ENCODE measurements around the gene UBE2H.

Gene UBE2H

DNA sequence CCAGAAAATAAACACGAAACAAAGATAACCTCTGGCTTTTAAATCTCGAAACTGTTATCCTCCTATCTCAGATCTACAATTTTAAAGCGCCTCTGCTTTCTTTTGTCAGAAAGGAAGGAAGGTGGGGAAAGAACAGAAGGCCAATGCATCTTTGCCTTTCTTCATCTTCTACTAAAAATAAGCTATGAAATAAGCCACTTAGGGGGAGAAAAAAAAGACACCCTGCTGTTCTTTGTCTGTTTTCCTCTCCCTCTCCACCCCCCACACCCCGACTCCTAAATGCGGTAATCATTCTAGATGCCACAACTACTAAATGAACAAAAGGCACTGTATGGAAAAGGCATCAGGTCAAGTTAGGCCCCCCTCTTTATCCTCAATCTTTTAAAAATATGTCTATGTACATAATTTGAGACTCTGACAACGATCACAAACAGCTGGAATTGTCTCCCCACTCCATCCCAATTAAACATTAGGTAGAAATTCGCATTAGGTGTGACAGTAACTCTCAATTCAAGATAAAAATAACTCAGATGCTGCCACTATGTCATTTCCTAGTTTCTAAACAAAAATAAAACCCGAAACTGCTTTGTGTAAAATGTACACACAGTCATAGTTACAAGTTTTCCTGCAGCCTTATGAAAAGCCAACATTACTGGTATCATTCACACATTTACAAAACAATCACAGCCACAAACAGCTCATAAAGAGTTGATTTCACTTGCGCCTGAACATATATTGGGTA, 2.4 kb downstream of the UBE2H start:
- DNase-seq (ENCODE audit: low read depth): no peak

DNA sequence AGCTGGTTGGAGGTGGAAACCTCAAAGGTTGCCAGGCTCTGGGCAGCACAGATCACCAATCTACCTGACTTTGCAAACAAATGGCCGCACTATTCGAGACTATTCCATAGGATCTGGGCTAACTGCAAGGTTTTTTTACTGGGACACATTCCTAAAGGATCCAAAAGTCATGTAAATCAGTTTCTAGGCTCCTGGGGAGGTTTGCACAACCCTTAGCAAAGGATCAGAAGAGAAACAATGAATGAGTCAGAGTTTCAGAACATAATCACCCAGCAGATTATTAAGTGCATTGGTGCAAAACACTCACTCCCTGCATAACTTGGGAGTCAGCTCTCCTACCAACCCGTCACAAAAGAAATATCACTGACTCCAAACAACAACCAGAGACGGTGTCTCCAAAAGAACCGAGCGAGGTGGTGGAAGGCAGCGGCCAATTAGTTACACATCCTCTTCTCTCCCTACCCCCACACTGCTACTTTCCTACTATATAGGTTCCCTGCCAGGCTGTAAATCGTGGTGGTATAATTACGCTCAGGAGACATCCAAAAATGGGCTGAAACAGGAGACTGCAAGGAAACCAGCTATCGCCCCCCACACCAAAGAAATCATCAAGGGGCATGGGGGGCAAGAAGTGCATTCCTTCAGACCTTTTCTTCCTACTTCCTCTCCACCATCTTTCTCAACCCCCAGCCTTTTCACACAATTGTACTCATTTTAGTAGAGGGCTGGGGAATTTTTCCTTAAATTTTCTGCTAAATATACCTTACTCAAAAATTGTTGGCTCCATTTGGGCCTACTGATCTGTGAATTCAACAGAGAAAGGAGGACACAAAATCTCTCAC, 3.2 kb downstream of the UBE2H start:
- no peak for DNase-seq (ENCODE audit: low read depth)

DNA sequence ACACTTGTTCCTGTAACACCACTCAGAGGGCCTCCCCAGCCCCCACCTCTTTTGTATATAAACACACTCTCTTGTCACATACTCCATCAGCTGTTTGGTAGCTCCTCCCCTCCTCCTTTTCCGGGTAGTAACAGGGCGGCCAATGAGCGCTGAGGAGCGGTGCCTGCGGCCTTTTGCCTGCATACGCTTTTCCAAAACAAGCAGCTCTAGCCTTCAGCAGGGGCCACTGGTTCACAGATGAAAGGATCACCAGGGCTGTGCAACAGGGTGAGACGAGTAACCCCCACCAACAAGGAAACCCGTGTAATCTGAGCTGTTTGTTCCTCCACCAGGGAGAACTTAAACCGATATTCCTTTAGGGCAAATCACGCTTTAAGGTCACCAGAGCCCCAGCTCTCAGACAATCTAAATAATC, 3.9 kb downstream of the UBE2H start:
- DNase-seq (ENCODE audit: low read depth): peak; percentile 59

DNA sequence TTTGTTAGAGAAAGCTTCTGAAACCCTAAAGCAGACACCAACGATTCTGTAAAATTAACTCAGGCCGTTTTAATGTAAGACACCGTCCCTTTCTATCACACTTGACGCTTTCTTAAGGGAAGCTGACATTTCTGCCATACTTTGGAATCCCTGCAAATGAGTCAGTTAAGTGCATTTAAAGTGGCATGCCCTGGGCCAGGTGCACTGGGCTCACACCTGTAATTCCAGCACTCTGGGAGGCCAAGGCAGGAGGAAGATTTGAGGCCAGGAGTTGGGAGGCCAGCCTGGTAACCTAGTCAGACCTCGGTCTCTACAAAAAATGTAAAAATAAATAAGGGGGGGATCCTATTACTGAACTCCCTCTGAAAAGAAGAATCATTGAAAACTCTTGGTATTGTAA, 4.4 kb downstream of the UBE2H start:
- no peak for DNase-seq (ENCODE audit: low read depth)

DNA sequence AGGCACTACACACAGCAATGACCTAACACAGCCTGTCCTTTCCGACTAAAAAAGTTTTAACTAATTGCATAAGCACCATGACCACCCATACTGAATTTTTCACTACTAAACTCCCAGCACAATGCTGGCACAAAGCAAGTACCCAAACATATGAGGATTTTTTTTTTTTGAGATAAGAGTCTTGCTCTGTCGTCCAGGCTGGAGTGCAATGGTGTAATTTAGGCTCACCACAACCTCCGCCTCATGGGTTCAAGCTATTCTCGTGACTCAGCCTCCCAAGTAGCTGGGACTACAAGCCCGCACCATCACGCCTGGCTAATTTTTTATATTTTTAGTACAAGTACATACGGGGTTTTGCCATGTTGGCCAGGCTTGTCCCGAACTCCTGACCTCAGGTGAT, 5.1 kb downstream of the UBE2H start:
- no peak for DNase-seq (ENCODE audit: low read depth)

DNA sequence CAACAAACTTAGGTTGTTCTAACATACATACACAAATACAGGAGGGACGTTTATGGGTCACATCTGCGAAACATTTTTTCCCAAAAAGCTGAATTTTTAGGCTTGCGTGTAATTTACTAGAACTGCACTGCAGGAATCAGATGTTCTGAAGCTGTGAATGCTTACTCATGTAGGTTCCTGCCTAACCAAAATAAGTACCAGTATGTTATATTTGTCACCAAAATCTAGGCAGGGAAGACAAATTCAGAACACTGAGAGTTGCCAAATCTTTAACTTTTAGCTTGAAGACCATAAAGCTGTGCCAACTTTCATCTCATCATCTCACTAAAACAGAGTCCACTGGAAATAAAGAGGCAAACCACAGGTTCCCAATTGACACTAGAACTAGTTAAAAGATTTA, 5.7 kb downstream of the UBE2H start:
- no peak for DNase-seq (ENCODE audit: low read depth)

DNA sequence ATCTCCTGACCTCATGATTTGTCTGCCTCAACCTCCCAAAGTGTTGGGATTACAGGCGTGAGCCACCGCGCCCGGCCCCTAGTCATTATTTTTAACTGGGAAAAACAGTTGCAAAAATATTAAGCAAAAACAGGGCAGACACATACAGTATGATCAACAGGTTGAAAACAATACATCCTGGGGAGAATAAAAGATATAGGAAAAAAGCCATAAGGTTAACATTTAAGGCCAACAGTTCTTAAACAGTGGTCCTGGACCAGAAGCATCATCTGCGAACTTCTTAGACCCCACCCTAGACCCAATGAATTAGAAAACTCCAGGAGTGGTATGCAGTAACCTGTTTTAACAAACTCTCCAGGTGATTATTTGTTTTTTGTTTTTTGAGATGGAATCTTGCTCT, 6.5 kb downstream of the UBE2H start:
- DNase-seq (ENCODE audit: low read depth): no peak

DNA sequence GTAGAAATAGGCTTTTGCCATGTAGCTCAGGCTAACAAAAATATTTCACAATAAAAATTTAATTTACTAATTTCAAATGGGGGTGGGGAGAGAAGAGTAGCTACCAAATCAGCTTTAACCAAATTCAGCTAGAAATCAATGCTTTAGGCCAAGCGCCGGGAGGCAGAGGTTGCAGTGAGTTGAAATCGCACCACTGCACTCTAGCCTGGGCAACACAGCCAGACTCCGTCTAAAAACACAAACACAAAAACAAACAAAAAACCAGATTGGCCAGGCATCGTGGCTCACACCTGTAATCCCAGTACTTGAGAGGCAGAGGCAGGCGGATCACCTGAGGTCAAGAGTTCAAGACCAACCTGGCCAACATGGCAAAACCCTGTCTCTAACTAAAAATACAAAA, 9.4 kb downstream of the UBE2H start:
- DNase-seq (ENCODE audit: low read depth): no peak

DNA sequence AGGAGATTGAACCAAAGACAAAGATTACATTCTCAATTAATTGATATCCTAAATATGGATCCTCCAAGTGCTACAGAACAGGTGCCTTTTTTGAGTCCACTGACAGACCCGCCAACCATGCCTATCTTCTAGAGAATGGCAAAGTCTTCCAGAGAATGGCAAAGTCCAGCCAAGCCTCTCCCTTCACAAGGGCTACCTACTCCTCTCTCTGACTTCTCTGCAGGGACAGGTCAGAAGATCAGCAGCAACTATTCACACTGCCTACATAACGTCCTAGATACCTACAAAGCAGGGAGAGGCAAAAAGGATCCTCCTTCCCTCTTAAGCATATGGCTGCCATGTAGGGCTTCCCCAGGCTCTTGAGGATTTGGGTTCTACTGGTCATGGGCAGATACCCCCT, 12.4 kb downstream of the UBE2H start:
- no peak for DNase-seq (ENCODE audit: low read depth)

DNA sequence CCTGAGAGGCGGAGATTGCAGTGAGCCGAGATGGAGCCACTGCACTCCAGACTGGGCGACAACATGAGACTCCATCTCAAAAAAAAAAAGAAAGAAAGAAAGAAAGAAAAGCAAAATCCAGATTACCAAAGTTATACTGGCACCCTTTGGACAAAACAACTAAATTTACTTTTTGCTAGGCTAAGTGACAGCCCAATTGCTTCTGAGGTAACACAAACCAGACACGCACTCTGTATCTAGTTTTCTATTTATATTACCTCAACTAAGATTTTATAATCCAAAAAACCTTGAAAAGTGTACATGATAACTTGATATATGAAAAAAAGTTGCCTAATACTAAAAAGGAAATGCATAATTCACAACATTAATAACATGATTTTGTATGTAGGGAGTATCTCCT, 12.9 kb downstream of the UBE2H start:
- no peak for DNase-seq (ENCODE audit: low read depth)

DNA sequence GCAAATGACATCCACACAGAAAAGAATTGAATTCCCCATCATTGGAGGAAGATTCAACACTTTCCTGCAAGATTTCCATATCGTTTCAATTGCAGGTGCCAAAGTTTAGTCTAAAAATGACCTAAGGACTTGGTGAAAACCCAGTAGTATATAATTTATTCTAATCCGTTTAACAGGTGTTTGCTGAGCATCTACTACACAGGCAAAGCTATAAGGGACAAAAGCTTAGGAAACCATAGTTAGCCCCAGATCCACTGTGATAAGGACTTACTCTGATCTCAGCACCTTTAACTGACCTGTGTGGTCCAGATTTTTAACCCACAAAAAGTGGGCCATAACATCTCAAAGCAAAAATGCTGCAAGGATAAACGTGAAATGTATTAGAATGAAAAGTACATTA, 19.1 kb downstream of the UBE2H start:
- no peak for DNase-seq (ENCODE audit: low read depth)

DNA sequence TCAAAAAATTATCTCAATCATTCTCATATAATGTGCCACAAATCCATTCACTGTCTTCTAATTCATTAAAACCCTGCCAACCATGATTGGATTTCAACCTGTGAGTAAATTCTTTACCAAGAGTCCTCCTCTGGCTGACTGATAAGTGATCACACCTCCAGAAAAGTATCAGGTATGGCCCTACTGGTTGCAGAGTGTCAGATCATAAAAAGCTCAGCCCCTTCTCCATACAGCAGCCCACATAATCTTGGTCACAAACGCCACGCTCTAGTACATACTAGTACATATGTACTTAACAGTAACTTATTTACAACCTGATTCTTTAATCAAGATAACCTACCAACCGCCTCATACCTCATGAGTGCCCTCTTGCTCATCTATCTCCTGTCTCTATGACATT, 26.1 kb downstream of the UBE2H start:
- no peak for DNase-seq (ENCODE audit: low read depth)

DNA sequence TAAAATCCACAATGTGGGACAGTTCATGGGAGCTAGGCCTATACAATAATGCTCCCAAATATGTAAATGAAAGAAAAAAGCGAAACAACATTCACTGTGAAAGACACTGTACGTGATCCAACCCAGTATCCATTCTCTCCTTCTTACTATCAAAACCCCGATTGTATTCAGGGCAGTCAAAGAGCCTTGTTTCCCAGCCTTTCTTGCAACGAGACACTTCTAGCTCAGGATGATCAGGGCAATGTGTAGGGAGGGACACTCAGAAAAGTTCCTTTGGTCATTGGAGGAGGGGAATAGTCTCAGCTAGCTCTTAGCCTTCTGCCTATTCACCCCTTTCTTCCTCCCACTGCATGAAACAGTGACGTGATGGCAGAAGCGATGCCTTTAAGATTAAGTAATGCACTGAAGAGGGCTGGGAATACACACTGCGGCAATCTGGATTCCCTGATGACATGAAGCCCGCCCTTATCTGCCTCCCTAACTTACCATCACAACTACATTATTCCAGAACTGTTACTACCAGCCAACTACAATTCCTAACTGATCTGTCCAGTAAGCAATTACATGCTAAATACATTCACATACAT, 27.3 kb downstream of the UBE2H start:
- DNase-seq (ENCODE audit: low read depth): no peak

DNA sequence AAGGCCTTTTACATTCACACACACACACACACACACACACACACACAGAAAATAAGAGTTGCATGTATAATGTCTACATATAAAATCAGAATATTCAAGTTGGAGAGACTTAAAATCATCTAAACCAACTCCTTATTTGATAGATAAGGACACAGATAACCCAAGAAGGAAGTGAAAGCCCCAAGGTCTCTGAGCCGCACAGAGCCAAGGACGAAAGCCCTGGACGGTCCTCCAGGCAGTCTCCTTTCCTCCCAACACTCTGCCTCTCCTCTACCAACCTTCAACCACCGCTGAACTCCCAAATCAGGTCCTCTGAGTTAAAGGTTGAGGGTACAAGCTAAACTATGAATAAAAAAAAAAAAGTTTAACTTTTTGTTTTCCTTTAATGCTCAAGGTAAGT, 28.2 kb downstream of the UBE2H start:
- DNase-seq (ENCODE audit: low read depth): no peak

DNA sequence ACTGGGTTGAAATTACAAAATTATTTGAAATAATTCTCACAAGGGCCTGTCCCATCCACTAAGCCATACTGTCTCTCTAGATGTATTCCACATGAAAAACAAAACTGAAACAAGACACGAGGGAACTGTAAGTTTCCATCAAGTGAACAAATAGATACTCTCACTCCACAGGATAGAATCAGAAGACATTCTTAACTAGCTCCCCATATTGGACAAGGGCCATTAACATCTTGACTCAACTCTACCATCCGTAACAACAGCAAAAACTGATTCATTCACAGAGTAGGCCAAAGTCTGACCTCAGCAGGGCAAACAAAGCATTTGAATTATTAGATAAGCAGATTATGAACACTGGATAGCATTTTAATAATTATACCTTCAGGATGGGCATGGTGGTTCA, 29.1 kb downstream of the UBE2H start:
- DNase-seq (ENCODE audit: low read depth): no peak

DNA sequence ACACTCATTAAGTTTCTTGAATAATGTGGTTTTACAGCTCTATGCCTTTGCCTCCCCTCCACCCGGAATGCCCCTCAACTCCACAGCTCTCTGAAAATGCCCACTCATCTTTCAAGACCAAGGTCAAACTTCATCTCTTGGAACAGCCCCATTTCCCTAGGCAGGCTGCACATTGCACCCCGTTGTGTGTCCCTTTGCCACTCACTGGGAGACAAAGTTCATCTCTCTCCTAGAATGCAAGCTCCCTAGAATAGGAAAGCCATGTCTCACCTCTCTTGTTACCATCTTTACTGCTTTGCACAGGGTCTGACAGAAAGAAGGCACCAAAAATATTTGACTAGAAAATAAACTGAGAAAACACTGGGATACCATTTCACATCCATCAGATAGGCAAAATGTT, 33.3 kb downstream of the UBE2H start:
- DNase-seq (ENCODE audit: low read depth): no peak

DNA sequence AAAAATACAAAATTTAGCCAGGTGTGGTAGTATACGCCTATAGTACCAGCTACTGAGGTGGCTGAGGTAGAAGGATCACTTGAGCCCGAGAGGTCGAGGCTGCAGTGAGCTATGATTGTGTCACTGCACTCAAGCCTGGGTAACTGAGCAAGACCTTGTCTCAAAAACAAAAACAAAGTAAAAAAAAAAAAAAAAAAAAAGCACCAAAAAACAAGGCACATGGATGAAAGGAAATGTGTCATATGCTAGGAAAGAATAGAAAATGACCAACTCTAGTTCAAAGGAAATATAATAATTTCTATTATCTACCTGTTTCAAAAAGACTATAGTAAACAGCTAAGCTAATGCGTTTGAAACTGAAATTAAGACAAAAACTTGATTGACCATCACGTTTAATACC, 33.8 kb downstream of the UBE2H start:
- DNase-seq (ENCODE audit: low read depth): no peak

DNA sequence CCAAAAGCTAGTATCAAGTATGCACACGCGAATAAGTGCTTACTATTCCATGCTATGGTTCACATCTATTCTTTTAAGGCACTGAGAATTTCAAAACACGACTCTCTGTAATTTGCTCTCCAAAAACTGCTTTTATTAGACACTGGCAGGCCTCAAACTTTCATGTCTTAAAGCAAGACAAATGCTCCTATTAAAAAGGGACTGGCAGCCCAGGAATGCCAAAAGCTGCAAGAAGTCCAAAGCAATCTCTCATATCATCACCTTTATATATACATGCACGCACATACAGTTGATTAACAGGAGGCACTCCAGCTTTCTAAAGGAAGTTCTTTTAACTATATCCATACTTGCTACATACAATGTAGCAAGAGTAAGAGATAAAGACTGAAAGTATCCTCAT, 34.8 kb downstream of the UBE2H start:
- DNase-seq (ENCODE audit: low read depth): no peak

DNA sequence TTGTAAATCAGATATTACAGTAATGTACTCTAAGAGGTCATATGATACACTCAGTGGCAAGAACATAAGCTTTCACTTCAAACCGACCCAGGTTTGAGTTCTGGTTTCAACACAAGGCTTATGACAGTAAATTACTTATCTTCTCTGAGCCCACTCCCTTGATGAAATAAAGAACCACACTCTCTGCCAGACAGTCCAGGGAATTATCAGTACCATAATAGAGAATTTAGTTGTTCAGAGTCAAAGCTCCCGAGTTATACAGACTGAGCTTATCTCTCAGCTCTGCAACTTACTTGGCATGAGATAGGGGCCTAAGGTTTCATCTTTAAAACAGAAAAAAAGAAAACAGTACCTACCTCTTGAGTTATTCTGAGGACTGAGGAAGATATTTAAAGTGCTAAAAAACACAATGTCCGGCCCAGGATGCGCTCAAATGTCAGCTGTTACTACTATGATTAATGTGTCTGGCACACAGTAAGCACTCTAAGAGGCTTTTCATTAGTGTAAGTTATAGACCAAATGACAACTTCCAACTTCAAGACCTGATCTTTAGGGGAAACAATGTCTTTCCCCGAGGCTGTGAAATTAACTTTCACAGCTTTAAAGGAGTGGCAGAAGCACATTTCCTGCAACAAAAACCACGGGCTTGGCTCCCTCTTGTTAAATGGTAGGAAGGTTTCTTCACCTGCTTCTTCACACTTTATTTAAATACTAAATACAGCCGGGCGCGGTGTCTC, 38.1 kb downstream of the UBE2H start:
- no peak for DNase-seq (ENCODE audit: low read depth)

DNA sequence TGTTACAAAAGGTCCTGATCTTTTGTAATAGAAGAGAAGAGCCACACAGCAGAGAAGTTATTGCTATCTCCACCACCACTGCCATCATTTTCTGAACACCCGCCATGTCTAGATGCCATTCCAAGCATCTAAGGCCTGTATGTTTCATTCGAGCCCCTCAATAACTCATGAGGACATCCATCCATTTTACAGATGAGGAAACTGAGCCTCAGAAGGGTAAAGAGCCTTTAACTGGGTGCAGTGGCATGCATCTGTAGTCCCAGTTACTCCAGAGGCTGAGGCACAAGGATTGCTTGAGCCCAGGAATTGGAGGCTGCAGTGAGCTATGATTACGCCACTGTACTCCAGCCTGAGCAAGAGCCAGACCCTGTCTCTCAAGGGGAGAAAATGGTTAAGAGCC, 39.3 kb downstream of the UBE2H start:
- no peak for DNase-seq (ENCODE audit: low read depth)

DNA sequence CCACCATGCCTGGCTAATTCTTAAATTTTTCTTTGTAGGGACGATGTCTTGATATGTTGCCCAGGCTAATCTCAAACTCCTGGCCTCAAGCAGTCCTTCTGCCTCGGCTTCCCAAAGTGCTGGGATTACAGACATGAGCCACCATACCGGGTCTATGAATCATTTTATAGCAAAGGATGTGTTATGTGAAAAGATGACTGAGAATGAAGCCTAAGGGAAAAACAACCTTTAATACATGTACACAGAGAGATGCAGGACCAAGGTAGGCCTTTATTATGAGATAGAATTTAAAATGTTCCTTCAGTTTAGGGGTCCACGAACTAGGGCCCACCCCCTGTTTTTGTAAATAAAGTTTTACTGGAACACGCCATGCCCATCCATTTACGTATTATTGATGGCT, 41.0 kb downstream of the UBE2H start:
- no peak for DNase-seq (ENCODE audit: low read depth)

DNA sequence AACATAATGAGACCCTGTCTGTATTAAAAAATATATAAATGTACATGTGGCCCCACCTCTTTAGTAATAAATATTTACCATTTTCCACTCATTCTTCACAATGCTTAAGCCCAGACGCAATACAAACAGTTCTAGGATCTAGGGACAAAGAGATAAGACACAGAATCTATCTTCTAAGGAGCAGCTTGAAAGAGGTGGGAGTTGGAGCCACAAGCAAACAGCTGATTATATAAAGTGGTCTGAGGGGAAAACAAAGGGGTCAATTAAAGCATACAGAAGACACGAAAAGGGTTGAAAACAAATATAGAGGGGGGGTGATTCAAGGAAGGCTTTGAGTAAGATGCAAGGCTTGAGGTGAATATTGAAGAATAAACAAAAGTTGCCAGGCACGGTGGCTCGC, 43.1 kb downstream of the UBE2H start:
- DNase-seq (ENCODE audit: low read depth): no peak

DNA sequence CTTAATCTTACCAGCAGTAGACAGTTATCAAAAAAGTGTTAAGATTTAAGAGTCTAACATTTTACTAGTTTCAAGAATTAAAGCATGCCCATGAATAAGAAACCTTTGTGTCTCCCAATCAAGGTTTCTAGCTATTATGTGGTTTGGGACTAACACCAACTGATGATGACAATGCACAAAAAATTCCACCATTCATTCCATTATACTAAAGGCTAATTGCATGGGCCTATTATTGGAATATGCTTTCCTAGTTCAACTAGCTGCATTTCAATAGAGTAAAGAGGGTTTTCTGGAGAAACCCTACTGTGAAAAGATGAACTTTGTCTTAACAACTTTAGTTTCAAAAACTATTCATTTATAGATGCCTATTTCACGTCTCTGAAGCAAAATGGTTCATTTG, 44.6 kb downstream of the UBE2H start:
- no peak for DNase-seq (ENCODE audit: low read depth)
